CD14-positive monocyte (primary cell): ENCODE measurements around the gene VWA1. TPM values are rescaled to one million over a fixed set of nuclear protein-coding genes. Genes with fewer than 3 reads are reported as not detected.
"Not testable (repeated sequence)": the region's sequence is repeated elsewhere in the genome, so short reads cannot be mapped to it uniquely, and the experiment has no call there.

Source experiments
- DNase-seq, 3 donors: peaks; one replicate each; pipeline ENCODE4 v3.0.0-alpha.2; 2011 to 2022
- H2AFZ ChIP-seq: 2 replicates; pipeline ENCODE4 v1.6.0; 2012; ENCODE audit warnings: mild to moderate bottlenecking, low read depth, low read length, inconsistent platforms; ENCODE audit not compliant: insufficient read depth, poor library complexity, severe bottlenecking
- H3K27ac ChIP-seq, 2 donors: 1 replicate in 1 of 2; 2 replicates in 1 of 2; pipeline ENCODE4 v1.5.1; 2012 to 2013; ENCODE audit warnings: low read length in 2 of 2, control low read depth in 1 of 2, inconsistent platforms in 1 of 2, low read depth in 1 of 2, mild to moderate bottlenecking in 1 of 2
- H3K27me3 ChIP-seq, 2 donors: one replicate each; pipeline versions ENCODE4 v1.6.0 to v1.6.1; 2011 to 2013; ENCODE audit warnings: low read length in 2 of 2; ENCODE audit not compliant: control insufficient read depth in 2 of 2, insufficient read depth in 2 of 2
- H3K36me3 ChIP-seq, 2 donors: replicated peaks in 1 of 2; 1 replicate in 1 of 2; 2 replicates in 1 of 2; pipeline versions ENCODE4 v1.5.1 to v1.6.1; 2012 to 2013; ENCODE audit warnings: low read length in 2 of 2, control low read depth in 1 of 2, inconsistent platforms in 1 of 2, mild to moderate bottlenecking in 1 of 2; ENCODE audit not compliant: insufficient read depth in 2 of 2, control insufficient read depth in 1 of 2
- H3K4me1 ChIP-seq, 2 donors: 1 replicate in 1 of 2; 2 replicates in 1 of 2; pipeline versions ENCODE4 v1.5.1 to v1.6.1; 2012 to 2013; ENCODE audit warnings: low read length in 2 of 2, control low read depth in 1 of 2, inconsistent platforms in 1 of 2, mild to moderate bottlenecking in 1 of 2, moderate library complexity in 1 of 2; ENCODE audit not compliant: insufficient read depth in 2 of 2, control insufficient read depth in 1 of 2
- H3K4me2 ChIP-seq: replicated peaks from 2 replicates; pipeline ENCODE3; 2012; ENCODE audit warnings: low read length, moderate library complexity, mild to moderate bottlenecking; ENCODE audit not compliant: poor library complexity, severe bottlenecking; ENCODE audit errors: extremely low read depth
- H3K4me3 ChIP-seq, 3 experiments: fragments of 200-600 bp in 1 of 3; sonication (generic) in 1 of 3; replicated peaks in 1 of 3; 1 replicate in 2 of 3; 2 replicates in 1 of 3; pipeline ENCODE4 v1.5.1; 2011 to 2013; ENCODE audit warnings: low read length in 3 of 3, mild to moderate bottlenecking in 3 of 3, control low read depth in 2 of 3, low read depth in 2 of 3, inconsistent platforms in 1 of 3, moderate library complexity in 1 of 3
- H3K79me2 ChIP-seq: 2 replicates; pipeline ENCODE4 v1.6.0; 2012; ENCODE audit warnings: mild to moderate bottlenecking, control low read depth, inconsistent platforms, low read length, moderate library complexity; ENCODE audit not compliant: insufficient read depth
- H3K9ac ChIP-seq: 2 replicates; pipeline ENCODE4 v1.6.0; 2017; ENCODE audit warnings: low read length, mild to moderate bottlenecking; ENCODE audit not compliant: insufficient read depth, poor library complexity, severe bottlenecking
- H3K9me3 ChIP-seq, 2 donors: replicated peaks in 1 of 2; 1 replicate in 1 of 2; 2 replicates in 1 of 2; pipeline versions ENCODE4 v1.5.1 to v1.6.1; 2012 to 2013; ENCODE audit warnings: low read length in 2 of 2, control low read depth in 1 of 2; ENCODE audit not compliant: control insufficient read depth in 1 of 2, insufficient read depth in 1 of 2
- H4K20me1 ChIP-seq: 2 replicates; pipeline ENCODE4 v1.6.0; 2012; ENCODE audit warnings: mild to moderate bottlenecking, low read length, control low read depth, moderate library complexity; ENCODE audit not compliant: insufficient read depth
- H3K27ac Mint-ChIP-seq, 7 donors: one replicate each; pipeline ENCODE4 v1.8.0; 2020; ENCODE audit warnings: mild to moderate bottlenecking in 7 of 7, mixed read lengths in 7 of 7, moderate library complexity in 6 of 7, inconsistent platforms in 2 of 7
- H3K27me3 Mint-ChIP-seq, 3 donors: one replicate each; pipeline ENCODE4 v1.8.0; 2021 to 2022; ENCODE audit warnings: low read depth in 3 of 3, mild to moderate bottlenecking in 3 of 3, mixed read lengths in 3 of 3, moderate library complexity in 3 of 3, inconsistent platforms in 1 of 3
- H3K36me3 Mint-ChIP-seq, 2 donors: one replicate each; pipeline ENCODE4 v1.8.0; 2020; ENCODE audit warnings: mixed read lengths in 2 of 2, inconsistent platforms in 1 of 2, mild to moderate bottlenecking in 1 of 2
- H3K4me1 Mint-ChIP-seq: one replicate; pipeline ENCODE4 v1.8.0; 2020; ENCODE audit warnings: mild to moderate bottlenecking, mixed read lengths
- H3K4me3 Mint-ChIP-seq, 2 donors: one replicate each; pipeline ENCODE4 v1.8.0; 2020; ENCODE audit warnings: mild to moderate bottlenecking in 2 of 2, mixed read lengths in 2 of 2, moderate library complexity in 1 of 2
- H3K9me3 Mint-ChIP-seq, 7 donors: one replicate each; pipeline ENCODE4 v1.8.0; 2020 to 2022; ENCODE audit warnings: mixed read lengths in 7 of 7, mild to moderate bottlenecking in 6 of 7, moderate library complexity in 6 of 7, inconsistent platforms in 2 of 7
- CTCF ChIP-seq: fragments of 200-600 bp; IDR thresholded peaks from one replicate; pipeline ENCODE4 v1.8.0; 2022; ENCODE audit warnings: antibody characterized with exemption, mild to moderate bottlenecking
- WGBS: methylation state at CpG from one replicate; pipeline ENCODE4 v1.1.5; 2013; ENCODE audit warnings: missing lambda C conversion rate; ENCODE audit not compliant: insufficient coverage; 5-methylcytosine and 5-hydroxymethylcytosine counted together
- intact Hi-C, 2 donors: fragments of 100-400 bp; cut with micrococcal nuclease; formaldehyde crosslinking; loops; one replicate each; pipeline versions ENCODE4 v1.15.0 to v1.15.1; 2023
- polyA plus RNA-seq, 3 donors: library from polyadenylated mRNA; depleted of rRNA in 1 of 3; unstranded in 2 of 3; stranded (reverse) in 1 of 3; fragments of 300-500 nt in 2 of 3; fragments of >200 nt in 1 of 3; fragmentation: Illumina TruSeq in 2 of 3; gene quantifications; 1 replicate in 2 of 3; 2 replicates in 1 of 3; pipeline ENCODE4 v1.2.3, GENCODE V29; 2012 to 2021

VWA1 gene
- polyA plus RNA-seq, 3 donors: not detected

- Mint-ChIP-seq H3K4me3 (no peak within 1 kb of the TSS), H3K4me1 (no peaks in the 10 kb centered on the region), H3K27ac (no peak within 1 kb of the TSS), H3K9me3 (no peaks in the 10 kb centered on the region), H3K27me3 (peaks cover 2 to 14% (median 3%) of the 10 kb centered on the region in 3 donors), H3K36me3 (no peaks in the 10 kb centered on the region)
- intact Hi-C loops: no loop called here
- DNase-seq: no peak
- Histone ChIP-seq H3K9me3 (no peaks in the 10 kb centered on the region), H4K20me1 (no peaks in the 10 kb centered on the region), H3K27ac (no peak within 1 kb of the TSS), H3K36me3 (no peaks in the 10 kb centered on the region), H3K79me2 (no peaks in the 10 kb centered on the region), H3K4me1 (no peaks in the 10 kb centered on the region), H3K27me3 (no peaks in the 10 kb centered on the region), H3K9ac (no peak within 1 kb of the TSS), H2AFZ (no peak within 1 kb of the TSS), H3K4me2 (no peak within 1 kb of the TSS), H3K4me3 (no peak within 1 kb of the TSS)
- no peak for TF ChIP-seq CTCF
- no CpG with 5 or more reads among the region's 6 CpGs for WGBS
Measured at GRCh38 chr1:1449099-1449739, 13.7 kb downstream of the VWA1 start, which contains the start of gene ATAD3C. ATAD3C (plus strand) TSS chr1:1449689; CDS start chr1:1450684, 995 bp downstream.

- H3K9me3 Mint-ChIP-seq, H4K20me1 ChIP-seq, H3K4me3 Mint-ChIP-seq, H3K27ac ChIP-seq, H3K27me3 ChIP-seq, intact Hi-C loops, DNase-seq, H3K79me2 ChIP-seq, H3K4me3 ChIP-seq, H3K4me1 ChIP-seq, H2AFZ ChIP-seq, H3K4me2 ChIP-seq, H3K27ac Mint-ChIP-seq, H3K36me3 Mint-ChIP-seq, H3K4me1 Mint-ChIP-seq, H3K9me3 ChIP-seq, H3K9ac ChIP-seq, H3K36me3 ChIP-seq: not testable (repeated sequence)
- peaks cover 1 to 22% (median 2%) of the 10 kb centered on the region in 3 donors for H3K27me3 Mint-ChIP-seq
- 90% methylated on average over 8 of the region's 22 CpGs for WGBS
Measured at GRCh38 chr1:1450616-1451015, 15.1 kb downstream of the VWA1 start.
